GM11168 (cell line): ENCODE measurements around the gene PARP12.

Experiments used
- in situ Hi-C: fragments of 300-500 bp; cut with MboI; formaldehyde crosslinking; loops from one replicate; pipeline ENCODE4 v1.12.0; 2022; ENCODE audit warnings: low sequenced_read_pairs; ENCODE audit not compliant: unreplicated experiment

The PARP12 gene

GRCh38 chr7:140060788-140061606 lies 1.8 kb downstream of the PARP12 start:
- in situ Hi-C loops = no loop called here

DNA sequence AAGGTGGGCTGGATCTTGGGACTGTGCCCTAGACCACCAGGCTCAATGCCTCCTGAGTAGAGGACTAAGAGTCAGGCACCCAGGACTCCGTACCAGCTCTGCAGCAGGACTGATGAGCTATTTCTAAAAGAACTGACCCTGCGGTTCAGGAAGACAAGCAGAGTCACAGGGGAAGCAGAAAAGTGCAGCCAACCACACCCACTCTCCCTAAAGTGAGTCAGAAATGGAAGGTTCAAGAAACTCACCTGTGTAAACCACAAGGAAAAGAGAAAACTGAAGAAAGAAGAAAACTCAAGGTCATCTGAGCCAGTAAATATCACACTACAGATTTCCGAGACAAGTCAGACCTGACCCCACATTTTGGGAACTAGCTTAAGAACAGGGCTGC lies 2.5 kb downstream of the PARP12 start:
- in situ Hi-C loops = no loop called here

GRCh38 chr7:140059273-140060242 lies 3.2 kb downstream of the PARP12 start:
- in situ Hi-C loops = no loop called here

DNA sequence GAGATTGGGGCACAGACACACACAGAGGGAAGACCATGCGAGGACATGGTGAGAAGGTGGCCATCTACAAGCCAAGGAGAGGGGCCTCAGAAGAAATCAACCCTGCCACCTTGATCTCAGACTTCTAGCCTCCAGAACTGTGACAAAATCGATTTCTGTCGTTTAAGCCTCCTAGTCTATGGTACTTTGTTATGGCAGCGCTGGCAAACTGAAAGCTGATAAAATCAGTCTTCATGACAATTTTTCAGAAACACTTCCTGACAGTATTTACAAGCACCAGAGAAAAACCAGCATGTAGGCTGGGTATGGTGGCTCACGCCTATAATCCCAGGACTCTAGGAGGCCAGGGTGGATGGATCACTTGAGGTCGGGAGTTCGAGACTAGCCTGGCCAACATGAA lies 4.2 kb downstream of the PARP12 start:
- in situ Hi-C loops = no loop called here

DNA sequence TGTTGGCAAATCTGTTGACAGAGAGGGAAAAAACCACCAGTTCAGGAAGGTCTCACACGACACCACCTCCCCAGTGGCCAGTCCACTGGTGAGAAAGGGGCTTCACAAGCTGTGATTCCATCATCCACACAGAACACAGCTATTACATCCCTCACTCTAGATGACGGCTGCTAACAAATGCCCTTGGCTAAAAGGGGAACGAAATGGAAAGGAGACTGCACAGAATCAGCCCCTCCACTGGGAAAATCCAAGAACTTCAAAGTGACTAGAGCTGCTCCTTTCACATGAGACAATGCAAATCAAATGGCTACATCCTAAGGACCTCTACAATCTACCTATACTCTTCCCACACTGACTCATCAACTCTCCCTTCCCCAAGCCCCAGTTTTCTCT lies 5.6 kb downstream of the PARP12 start:
- in situ Hi-C loops = no loop called here

DNA sequence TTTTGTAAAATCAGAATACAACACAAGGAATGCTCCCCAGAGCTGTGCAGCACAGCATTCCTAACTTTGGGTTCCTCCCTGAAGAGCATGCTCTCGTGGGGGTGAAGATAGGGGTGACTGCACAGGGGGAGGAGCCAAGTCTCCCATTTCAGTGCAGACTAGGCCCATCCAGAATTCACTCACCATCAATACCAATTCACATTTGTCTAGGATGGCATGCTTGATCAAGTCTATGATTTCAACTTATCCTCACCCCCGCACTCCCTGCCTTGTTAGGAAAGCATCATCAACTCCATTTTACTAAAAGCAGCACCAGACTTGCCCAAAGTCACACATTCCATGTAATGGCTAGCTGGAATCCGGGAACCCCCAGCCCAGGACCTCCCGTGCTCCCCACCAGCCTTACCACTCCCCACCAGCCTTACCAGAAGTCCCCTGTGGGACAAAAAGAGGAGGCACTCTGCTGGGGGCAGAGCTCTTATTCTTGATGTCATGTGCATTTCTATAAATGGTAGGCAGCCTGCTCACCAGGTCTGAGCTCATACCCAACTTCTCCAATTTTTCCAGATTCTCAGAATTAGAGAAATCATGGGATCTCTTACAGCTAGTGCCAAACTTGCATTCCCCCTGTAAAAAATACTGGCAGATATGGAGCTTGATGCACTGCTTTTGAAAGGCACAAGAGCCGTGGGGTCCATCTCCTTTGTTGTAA lies 6.2 kb downstream of the PARP12 start:
- in situ Hi-C loops = no loop called here

- in situ Hi-C loops = no loop called here
Observed at GRCh38 chr7:140055833-140056232, 6.9 kb downstream of the PARP12 start.

GRCh38 chr7:140054751-140055150 lies 8.0 kb downstream of the PARP12 start:
- in situ Hi-C loops = no loop called here

DNA sequence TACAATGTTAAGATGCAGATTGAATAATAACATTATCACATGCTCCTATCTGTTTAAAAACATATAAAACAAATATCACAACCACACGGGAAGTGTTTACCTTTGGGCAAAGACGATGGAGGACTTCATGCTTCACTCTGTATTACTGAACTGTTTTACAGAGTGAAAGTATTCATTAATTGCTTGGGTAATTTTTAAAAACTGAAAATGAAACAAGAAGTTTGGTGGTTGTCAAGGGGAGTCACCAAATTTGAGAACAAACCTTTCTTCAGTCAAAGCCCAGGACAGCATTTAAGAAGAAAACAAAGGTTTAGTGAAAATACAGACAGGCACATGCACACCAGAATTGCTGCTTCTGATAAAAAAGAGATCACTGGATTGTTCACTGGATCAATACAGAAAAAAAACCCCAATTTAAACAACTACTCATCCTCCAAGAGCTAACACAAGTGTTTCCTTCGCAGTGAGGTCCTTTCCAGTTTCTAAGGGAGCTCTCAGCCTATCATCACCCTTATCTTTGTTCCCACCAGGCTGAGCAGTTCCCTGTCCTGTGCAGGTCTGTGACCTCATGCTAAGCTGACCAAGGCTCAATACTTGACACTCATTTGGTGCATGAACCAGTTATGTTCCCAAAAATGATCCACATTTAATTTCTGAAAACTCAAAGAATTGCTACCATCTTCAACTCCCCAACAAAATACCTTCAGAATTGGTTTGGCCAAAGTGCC lies 8.8 kb downstream of the PARP12 start:
- in situ Hi-C loops = no loop called here

GRCh38 chr7:140051820-140052219 lies 10.9 kb downstream of the PARP12 start:
- in situ Hi-C loops = no loop called here

- in situ Hi-C loops = no loop called here
Observed at GRCh38 chr7:140050100-140050499, 12.7 kb downstream of the PARP12 start.

- in situ Hi-C loops = no loop called here
Observed at GRCh38 chr7:140049339-140050024, 13.3 kb downstream of the PARP12 start.

DNA sequence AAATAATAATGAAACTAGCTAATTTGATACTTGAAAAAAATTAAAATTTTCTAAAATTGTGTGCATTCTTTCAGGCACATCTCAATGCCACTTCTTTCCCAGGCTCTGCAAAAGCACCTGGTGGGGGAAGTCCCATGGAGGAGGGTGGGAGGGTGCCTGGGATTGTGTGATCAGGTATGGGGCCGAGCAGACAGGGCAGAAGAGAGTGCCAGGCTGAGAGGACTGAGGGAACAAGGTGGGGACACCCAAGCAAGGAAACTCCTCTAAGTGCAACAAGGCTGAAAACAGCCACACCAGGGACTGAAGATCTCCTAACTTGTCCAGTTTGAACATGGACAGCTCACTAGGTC lies 13.8 kb downstream of the PARP12 start:
- in situ Hi-C loops = no loop called here

DNA sequence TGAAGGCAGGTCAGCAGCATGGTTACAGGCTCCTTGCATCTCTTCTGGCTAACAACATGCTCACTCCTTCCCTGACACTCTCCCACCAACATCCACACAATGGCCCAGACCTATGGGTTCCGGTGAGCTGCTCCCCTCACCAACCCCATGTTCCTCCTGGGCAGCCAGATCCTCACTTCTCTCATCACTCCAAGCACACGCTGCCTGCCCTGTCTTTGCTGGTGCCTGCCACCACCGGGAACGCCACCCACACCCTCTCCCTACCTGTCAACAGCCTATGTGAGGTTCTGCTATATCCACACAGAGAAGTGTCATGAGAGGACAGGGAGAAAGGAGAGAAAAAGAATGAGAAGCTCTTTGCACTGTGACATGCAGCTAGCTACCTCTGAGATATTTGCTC lies 14.6 kb downstream of the PARP12 start:
- in situ Hi-C loops = no loop called here

GRCh38 chr7:140047197-140047596 lies 15.6 kb downstream of the PARP12 start:
- in situ Hi-C loops = no loop called here

GRCh38 chr7:140045697-140046096 lies 17.1 kb downstream of the PARP12 start:
- in situ Hi-C loops = no loop called here

- in situ Hi-C loops = no loop called here
Observed at GRCh38 chr7:140044251-140044650, 18.5 kb downstream of the PARP12 start.

DNA sequence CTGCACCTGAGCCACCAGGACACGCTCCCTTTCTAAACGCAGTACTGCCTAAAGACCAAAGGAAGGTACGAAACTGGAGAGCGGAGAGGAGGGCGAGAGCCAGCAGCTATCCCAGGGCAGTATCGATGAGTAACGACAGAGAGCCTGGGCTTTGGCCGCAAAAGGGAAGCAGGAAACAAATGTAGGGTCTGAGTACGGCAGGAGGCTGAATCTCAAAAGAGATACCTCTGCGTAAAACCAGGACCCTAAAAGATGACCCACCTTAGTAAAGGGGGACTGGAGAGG lies 20.4 kb downstream of the PARP12 start:
- in situ Hi-C loops = no loop called here

GRCh38 chr7:140041659-140042385 lies 20.9 kb downstream of the PARP12 start:
- in situ Hi-C loops = no loop called here
